H1 (cell line): ENCODE measurements around the gene GLI1.

Experiments used
- ATF3 ChIP-seq: IDR thresholded peaks from 2 replicates; pipeline ENCODE4 v1.6.1; 2011; ENCODE audit warnings: low read depth, mild to moderate bottlenecking, low read length; ENCODE audit not compliant: insufficient read depth
- CBX8 ChIP-seq: fragments of 300-800, 300-1000 bp; sonication (generic); IDR thresholded peaks from 2 replicates; pipeline ENCODE4 v1.7.1; 2016; ENCODE audit warnings: low read depth, low read length, borderline replicate concordance
- CHD2 ChIP-seq: IDR thresholded peaks from 2 replicates; pipeline ENCODE4 v1.6.1; 2012; ENCODE audit warnings: low read length, improper control_type of control experiment
- EGR1 ChIP-seq: IDR thresholded peaks from 2 replicates; pipeline ENCODE4 v1.6.1; 2011; ENCODE audit warnings: low read depth, low read length, borderline replicate concordance
- EP300 ChIP-seq, 2 experiments: IDR thresholded peaks; 1 replicate in 1 of 2; 2 replicates in 1 of 2; pipeline ENCODE4 v1.6.1; 2011 to 2012; ENCODE audit warnings: low read depth in 2 of 2, low read length in 2 of 2, mild to moderate bottlenecking in 2 of 2, borderline replicate concordance in 1 of 2, inconsistent platforms in 1 of 2, moderate library complexity in 1 of 2
- KDM5A ChIP-seq: fragments of 200-600 bp; IDR thresholded peaks from 2 replicates; pipeline ENCODE4 v1.7.1; 2012; ENCODE audit warnings: mild to moderate bottlenecking, low read length, inconsistent platforms, mixed read lengths
- POLR2A ChIP-seq, 2 experiments: IDR thresholded peaks; 1 replicate in 1 of 2; 2 replicates in 1 of 2; pipeline ENCODE4 v1.6.1; 2011; ENCODE audit warnings: low read depth in 2 of 2, low read length in 2 of 2, mild to moderate bottlenecking in 2 of 2; ENCODE audit errors: control extremely low read depth in 1 of 2
- RFX5 ChIP-seq: IDR thresholded peaks from 2 replicates; pipeline ENCODE4 v1.6.1; 2011; ENCODE audit warnings: low read depth, low read length, improper control_type of control experiment, borderline replicate concordance
- TF ChIP-seq, protein P1 (sequence below), 3 experiments: IDR thresholded peaks; 1 replicate in 2 of 3; 2 replicates in 1 of 3; pipeline versions ENCODE4 v1.5.1 to v1.6.1; 2011; ENCODE audit warnings: low read length in 3 of 3, mild to moderate bottlenecking in 3 of 3, inconsistent platforms in 2 of 3, low read depth in 1 of 3, moderate library complexity in 1 of 3; ENCODE audit not compliant: insufficient read depth in 1 of 3; ENCODE audit errors: control extremely low read depth in 1 of 3

GRCh38 chr12:57430931-57431566, 28.5 kb upstream of the GLI1 start, which contains the start of gene R3HDM2:
- TF ChIP-seq EGR1 (0 out of 2 replicates have a peak, but pooled peaks have one; percentile 23), RFX5 (no peak), EP300 (IDR thresholded peaks at IDR 0.05; ENCODE audit: borderline replicate concordance in 1 of 2, low read depth in 2 of 2, low read length in 2 of 2) (peak in 1 of 2 experiments; percentile 47; a peak in 1 of 3 replicates), ATF3 (no peak), POLR2A (IDR thresholded peaks at IDR 0.05; ENCODE audit: control extremely low read depth in 1 of 2, low read depth in 2 of 2, low read length in 2 of 2) (peak in 1 of 2 experiments; percentile 87; a peak in 2 of 3 replicates), CBX8 (no peak), CHD2 (no peak), KDM5A (no peak)
- TF ChIP-seq, protein P1, sequence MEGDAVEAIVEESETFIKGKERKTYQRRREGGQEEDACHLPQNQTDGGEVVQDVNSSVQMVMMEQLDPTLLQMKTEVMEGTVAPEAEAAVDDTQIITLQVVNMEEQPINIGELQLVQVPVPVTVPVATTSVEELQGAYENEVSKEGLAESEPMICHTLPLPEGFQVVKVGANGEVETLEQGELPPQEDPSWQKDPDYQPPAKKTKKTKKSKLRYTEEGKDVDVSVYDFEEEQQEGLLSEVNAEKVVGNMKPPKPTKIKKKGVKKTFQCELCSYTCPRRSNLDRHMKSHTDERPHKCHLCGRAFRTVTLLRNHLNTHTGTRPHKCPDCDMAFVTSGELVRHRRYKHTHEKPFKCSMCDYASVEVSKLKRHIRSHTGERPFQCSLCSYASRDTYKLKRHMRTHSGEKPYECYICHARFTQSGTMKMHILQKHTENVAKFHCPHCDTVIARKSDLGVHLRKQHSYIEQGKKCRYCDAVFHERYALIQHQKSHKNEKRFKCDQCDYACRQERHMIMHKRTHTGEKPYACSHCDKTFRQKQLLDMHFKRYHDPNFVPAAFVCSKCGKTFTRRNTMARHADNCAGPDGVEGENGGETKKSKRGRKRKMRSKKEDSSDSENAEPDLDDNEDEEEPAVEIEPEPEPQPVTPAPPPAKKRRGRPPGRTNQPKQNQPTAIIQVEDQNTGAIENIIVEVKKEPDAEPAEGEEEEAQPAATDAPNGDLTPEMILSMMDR (IDR thresholded peaks at IDR 0.05; ENCODE audit: control extremely low read depth in 1 of 3, insufficient read depth in 1 of 3, low read depth in 1 of 3, low read length in 3 of 3): no peak
